Pulmonary artery endothelial cell (primary cell): Measurements from ENCODE around the gene PSMD2. TPM values are rescaled to one million over a fixed set of nuclear protein-coding genes. Genes with fewer than 3 reads are reported as not detected.
"Not testable (repeated sequence)": the region's sequence is repeated elsewhere in the genome, so short reads cannot be mapped to it uniquely, and the experiment has no call there.

Source experiments
- DNase-seq: peaks from one replicate; pipeline ENCODE4 v3.0.0-alpha.2; 2011; ENCODE audit warnings: low read depth, low spot score
- total RNA-seq: library from RNA; depleted of rRNA; stranded (reverse); fragments of >200 nt; gene quantifications from 2 replicates; pipeline ENCODE4 v1.2.3, GENCODE V29; 2014

PSMD2 gene
- total RNA-seq, 1 donor from 2014 or later = 780 TPM

DNA sequence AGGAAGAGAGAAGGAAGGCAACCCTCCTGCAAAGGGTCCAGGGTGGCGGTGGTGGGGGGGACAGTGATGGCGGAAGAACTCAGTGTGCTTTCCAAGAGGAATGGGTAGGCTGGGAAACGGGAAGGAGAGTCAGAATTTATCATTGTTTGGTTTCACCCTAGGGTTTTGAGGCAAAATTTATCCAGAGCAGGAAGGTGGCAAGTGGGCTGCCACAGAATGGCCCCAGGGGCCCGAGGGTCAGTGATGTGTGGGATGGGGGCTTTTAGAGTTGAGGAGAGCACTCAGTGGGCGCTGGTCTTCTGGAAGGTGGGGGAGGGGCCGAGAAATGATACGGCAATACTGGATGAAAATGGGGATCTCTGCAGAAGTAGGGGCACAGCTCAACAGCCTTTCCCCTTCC, 38.9 kb downstream of the PSMD2 start:
- DNase-seq = no peak

- peak; percentile 67 for DNase-seq
These were observed 39.5 kb downstream of the PSMD2 start for GRCh38 chr3:184338511-184338945.

- no peak for DNase-seq
These were observed 40.0 kb downstream of the PSMD2 start for GRCh38 chr3:184339001-184339400.

GRCh38 chr3:184339451-184340135, 40.6 kb downstream of the PSMD2 start:
- not testable (repeated sequence) for DNase-seq

GRCh38 chr3:184341925-184342324, 42.9 kb downstream of the PSMD2 start:
- no peak for DNase-seq

GRCh38 chr3:184343200-184343876, 44.3 kb downstream of the PSMD2 start:
- DNase-seq = no peak

DNA sequence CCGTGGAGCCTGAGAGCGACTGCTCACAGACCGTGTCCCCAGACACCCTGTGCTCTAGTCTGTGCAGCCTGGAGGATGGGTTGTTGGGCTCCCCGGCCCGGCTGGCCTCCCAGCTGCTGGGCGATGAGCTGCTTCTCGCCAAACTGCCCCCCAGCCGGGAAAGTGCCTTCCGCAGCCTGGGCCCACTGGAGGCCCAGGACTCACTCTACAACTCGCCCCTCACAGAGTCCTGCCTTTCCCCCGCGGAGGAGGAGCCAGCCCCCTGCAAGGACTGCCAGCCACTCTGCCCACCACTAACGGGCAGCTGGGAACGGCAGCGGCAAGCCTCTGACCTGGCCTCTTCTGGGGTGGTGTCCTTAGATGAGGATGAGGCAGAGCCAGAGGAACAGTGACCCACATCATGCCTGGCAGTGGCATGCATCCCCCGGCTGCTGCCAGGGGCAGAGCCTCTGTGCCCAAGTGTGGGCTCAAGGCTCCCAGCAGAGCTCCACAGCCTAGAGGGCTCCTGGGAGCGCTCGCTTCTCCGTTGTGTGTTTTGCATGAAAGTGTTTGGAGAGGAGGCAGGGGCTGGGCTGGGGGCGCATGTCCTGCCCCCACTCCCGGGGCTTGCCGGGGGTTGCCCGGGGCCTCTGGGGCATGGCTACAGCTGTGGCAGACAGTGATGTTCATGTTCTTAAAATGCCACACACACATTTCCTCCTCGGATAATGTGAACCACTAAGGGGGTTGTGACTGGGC, 45.7 kb downstream of the PSMD2 start:
- DNase-seq = no peak

GRCh38 chr3:184345317-184346144, 46.5 kb downstream of the PSMD2 start:
- DNase-seq = no peak

DNA sequence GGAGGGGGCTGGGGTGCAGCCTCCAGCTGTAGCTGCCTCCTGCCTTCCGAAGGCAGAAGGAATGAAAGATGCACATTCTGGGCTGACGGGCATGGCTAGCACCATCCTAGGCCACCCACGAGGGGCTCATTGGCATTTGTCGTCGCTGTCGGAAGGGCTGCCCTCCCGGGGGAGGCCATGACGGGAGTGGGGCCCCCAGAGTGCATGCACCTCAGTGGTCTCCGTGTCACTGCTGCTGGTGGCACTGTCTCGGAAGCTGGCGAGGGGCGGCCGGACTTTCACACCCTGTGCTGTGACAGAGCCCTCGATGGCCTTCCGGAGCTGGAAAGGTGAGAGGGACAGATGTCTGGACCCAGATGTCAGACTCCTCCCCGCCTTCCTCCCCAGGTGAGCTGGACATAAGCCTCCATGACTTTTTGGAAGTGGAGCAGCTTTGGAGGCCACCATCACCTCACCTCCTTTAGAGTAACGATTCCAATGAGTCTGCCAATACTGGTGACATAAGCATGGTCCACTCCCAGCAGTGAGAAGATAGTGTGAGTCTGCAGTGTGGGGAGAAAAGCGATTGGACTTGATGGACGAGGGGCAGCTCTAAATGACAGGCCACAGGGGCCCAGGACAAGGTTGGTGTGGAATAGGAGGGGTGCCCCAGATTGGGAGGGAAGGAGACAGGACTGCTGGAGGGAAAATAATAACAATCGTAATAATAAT, 47.6 kb downstream of the PSMD2 start:
- DNase-seq = no peak

GRCh38 chr3:184347321-184348056, 48.4 kb downstream of the PSMD2 start:
- DNase-seq = no peak

GRCh38 chr3:184348057-184348382, 49.0 kb downstream of the PSMD2 start:
- DNase-seq = no peak

DNA sequence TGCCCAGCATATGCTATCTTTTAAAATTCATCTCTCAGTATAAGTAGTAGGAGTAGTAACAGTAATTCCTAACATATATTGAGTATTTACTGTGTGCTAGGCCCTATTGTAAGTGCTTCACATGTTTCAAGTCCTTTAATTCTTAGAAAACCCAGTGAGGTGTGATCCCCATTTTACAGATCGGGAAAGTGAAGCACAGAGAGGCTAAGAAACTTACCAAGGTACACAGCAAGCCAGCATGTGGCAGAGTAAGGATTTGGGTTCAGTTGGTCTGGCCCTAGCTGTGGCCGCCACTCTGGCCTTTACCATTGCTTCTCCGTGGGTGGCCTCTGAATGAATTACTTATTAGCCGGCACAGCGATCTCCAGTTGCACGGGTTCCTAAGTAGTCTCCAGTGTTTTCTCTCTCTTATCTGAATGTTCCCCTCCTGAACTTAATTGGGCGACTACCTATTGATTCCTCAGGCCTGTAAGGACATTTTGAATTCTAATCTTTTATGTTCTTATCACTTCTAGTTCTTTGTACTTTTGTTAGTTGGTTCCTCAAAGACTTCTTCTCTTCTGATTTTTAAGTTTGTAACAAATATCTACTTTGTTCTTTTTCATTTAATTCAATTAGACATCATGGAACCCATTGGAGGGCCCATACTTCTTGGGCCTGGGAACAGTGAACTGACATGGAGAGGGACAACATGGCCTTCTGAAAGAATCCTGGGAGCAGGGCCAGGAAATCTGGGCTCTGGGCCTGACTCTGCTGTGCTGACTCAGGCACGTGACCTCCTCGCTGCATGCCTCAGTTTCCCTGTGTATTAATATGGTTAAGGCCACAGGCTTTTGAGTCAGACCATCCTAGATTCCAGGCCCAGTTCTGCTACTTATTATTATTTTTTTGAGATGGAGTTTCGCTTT, 50.8 kb downstream of the PSMD2 start:
- DNase-seq = no peak

GRCh38 chr3:184350618-184351017, 51.6 kb downstream of the PSMD2 start:
- DNase-seq = no peak

DNA sequence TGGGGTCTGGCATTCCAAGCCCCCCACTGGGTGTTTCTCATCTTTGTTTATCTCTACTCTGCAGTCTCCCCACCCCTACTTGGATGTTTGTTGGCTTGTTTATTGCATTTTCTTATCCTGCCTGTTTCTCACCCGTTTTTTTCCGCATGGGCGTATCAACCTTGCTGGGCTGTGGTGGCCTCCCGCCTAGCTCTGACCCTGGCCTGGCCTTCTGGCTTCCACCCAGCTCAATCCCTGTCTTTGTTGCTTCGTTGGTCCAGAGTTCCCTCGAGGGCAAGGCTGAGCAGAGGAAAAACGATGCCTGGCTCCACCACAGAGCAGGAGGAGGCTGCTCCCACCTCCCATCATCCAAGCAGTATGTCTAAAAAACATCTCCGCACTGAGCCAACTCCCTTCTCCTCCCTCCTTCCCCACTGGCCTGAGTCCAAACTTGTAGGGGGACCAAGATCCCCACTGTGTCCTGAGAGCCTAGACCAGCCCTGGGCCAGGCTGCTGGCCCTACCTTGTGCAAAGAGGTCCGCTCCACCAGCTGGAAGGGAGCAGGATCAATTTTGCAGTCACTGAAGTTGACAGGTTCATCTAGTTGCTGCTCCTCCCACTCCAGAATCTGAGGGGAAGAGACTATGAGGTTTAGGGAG, 52.6 kb downstream of the PSMD2 start:
- DNase-seq = no peak

GRCh38 chr3:184352149-184352785, 53.2 kb downstream of the PSMD2 start:
- no peak for DNase-seq

GRCh38 chr3:184352897-184353545, 54.0 kb downstream of the PSMD2 start:
- no peak for DNase-seq

- DNase-seq = no peak
These were observed 54.5 kb downstream of the PSMD2 start for GRCh38 chr3:184353546-184353941.
